ENCODE data around the gene SEMA3D.

The SEMA3D gene

DNA sequence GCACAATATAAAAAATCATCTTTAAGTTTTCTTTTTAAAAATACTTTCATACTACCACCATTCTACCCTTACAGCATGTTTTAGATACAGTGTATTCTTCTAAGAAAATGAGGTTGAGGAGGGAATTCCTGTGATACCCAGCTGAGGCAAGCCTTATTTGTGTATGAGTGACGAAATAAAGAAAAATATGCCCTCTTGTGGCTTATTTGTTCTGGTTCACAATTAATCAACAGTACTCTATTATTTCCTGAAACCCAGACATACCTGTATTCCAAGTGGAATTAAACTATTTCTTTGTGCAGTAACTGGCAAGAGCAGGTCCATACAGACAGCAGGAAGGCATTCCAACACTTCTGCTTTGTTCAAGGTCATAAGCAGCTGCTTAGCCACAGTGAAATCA, 4.5 kb upstream of the SEMA3D start:
- DNase-seq (ENCODE audit: insufficient read length, low spot score) (no peak), FAIRE-seq (no peak)
- TF ChIP-seq POU2F2 (IDR thresholded peaks at IDR 0.05; ENCODE audit: low read depth, low read length) (no peak), PAX5 (IDR thresholded peaks at IDR 0.05; ENCODE audit: insufficient read depth, low read length, severe bottlenecking) (no peak), POLR2AphosphoS5 (IDR thresholded peaks at IDR 0.05; ENCODE audit: low read depth, low read length) (no peak), POLR2A (IDR thresholded peaks at IDR 0.05; ENCODE audit: low read depth, low read length) (no peak), TAF1 (IDR thresholded peaks at IDR 0.05; ENCODE audit: low read depth, low read length) (no peak), SPI1 (IDR thresholded peaks at IDR 0.05; ENCODE audit: low read depth, low read length) (no peak)

DNA sequence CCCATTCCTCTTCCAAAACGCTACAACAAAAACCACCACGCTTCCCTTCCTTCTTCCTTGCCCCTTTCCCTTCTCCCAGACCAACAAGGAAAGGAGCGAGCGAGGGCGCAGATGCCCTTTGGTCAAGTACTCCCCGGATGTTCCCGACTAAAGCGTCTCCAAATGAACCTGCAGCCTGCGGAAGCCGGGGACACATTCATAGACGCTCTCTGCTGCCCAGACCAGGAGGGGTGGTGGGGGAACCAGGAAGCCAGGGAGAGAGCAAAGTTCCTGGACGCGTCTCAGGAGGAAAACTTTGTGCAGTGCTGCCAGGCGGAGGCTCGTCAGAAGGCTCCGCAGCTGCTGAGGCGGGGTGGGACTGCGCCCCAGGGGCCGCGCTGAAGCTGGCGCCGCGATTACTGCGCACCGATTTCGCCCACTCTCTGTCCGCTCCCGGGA, 754 bp downstream of the SEMA3D start:
- TF ChIP-seq SPI1 (IDR thresholded peaks at IDR 0.05; ENCODE audit: low read depth, low read length): no peak
- no peak for TF ChIP-seq POLR2A (IDR thresholded peaks at IDR 0.05; ENCODE audit: low read depth, low read length)
- TF ChIP-seq POLR2AphosphoS5 (IDR thresholded peaks at IDR 0.05; ENCODE audit: low read depth, low read length): no peak
- no peak for TF ChIP-seq POU2F2 (IDR thresholded peaks at IDR 0.05; ENCODE audit: low read depth, low read length)
- no peak for TF ChIP-seq PAX5 (IDR thresholded peaks at IDR 0.05; ENCODE audit: insufficient read depth, low read length, severe bottlenecking)
- no peak for TF ChIP-seq TAF1 (IDR thresholded peaks at IDR 0.05; ENCODE audit: low read depth, low read length)

DNA sequence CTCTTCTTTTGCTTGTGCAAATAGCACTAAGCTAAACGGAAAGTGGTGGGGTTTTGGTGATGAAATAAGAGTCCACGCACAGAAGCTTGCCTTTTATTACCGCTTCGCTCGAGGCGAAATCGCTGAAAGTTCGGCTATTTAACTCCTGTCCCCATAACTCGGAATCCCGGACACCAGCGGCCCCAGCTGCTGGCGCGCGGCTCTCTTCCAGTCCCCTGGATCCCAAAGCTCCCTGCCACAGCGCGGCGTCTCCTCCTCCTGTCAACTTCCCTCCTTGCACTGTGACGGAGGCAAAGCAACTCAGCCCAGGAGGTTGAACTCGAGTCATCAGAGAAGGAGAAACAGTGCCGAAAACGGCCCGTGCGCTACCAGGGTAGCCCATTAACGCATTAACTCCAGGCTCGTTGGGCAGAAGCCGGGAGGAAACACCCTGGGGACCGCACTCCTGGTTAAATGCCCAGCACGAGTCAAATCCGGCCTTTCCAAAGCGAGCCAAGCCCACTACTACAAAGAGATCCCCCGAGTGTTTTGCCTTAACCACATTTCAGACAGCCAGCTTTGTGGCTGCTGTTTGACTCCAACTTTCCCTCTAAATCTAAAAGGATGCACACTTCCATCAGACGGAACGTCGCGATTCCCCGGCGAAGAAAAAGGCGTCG, 1.3 kb downstream of the SEMA3D start:
- TF ChIP-seq PAX5 (IDR thresholded peaks at IDR 0.05; ENCODE audit: insufficient read depth, low read length, severe bottlenecking) (no peak), SPI1 (IDR thresholded peaks at IDR 0.05; ENCODE audit: low read depth, low read length) (no peak), POLR2A (IDR thresholded peaks at IDR 0.05; ENCODE audit: low read depth, low read length) (no peak), POU2F2 (IDR thresholded peaks at IDR 0.05; ENCODE audit: low read depth, low read length) (no peak)

More for the DNA sequence above, 754 bp downstream of the SEMA3D start:
- no peak for FAIRE-seq
- no peak for DNase-seq (ENCODE audit: insufficient read length, low spot score)

DNA sequence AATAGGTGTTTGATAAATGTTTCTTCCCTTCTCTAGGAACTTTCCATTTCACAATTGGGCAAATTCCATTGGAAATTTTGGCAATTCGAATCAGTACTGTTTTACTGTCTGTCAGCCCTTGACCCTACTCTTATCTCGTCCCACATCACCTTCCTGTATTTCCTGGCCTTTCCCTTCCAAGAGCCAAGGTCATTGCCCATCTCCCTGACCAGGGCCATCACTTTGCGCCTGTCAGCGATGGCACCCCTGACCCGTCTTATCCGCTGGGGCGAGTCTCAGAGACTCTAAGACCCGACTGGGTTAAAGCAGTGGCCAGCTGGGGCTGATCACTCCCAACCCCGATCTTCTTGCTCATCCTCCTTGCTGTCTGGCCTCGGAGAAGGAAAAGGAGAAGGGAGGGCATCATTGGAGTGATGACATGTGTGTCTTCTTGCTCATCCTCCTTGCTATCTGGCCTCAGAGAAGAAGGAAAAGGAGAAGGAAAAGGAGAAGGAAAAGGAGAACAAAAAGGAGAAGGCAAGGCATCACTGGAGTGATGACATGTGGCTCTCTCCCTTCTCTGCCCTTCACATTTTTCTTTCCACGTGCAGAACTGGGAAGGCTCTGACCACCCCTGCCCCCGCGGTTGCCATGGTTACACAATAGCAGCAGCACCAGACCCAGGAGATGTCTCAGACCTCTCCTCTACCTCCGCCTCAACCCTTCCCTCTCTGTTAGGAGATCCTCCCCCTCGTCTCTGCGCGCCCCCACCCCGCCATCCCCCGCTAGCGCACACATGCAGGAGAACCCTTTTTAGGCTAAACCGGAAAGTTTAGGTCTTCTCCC, 2.0 kb downstream of the SEMA3D start:
- TF ChIP-seq TAF1 (IDR thresholded peaks at IDR 0.05; ENCODE audit: low read depth, low read length): no peak
- no peak for TF ChIP-seq SPI1 (IDR thresholded peaks at IDR 0.05; ENCODE audit: low read depth, low read length)
- TF ChIP-seq POLR2A (IDR thresholded peaks at IDR 0.05; ENCODE audit: low read depth, low read length): no peak
- TF ChIP-seq PAX5 (IDR thresholded peaks at IDR 0.05; ENCODE audit: insufficient read depth, low read length, severe bottlenecking): no peak
- no peak for TF ChIP-seq POLR2AphosphoS5 (IDR thresholded peaks at IDR 0.05; ENCODE audit: low read depth, low read length)
- no peak for TF ChIP-seq POU2F2 (IDR thresholded peaks at IDR 0.05; ENCODE audit: low read depth, low read length)
- FAIRE-seq: no peak

More for the DNA sequence above, 1.3 kb downstream of the SEMA3D start:
- DNase-seq (ENCODE audit: insufficient read length, low spot score): no peak
- FAIRE-seq: no peak

DNA sequence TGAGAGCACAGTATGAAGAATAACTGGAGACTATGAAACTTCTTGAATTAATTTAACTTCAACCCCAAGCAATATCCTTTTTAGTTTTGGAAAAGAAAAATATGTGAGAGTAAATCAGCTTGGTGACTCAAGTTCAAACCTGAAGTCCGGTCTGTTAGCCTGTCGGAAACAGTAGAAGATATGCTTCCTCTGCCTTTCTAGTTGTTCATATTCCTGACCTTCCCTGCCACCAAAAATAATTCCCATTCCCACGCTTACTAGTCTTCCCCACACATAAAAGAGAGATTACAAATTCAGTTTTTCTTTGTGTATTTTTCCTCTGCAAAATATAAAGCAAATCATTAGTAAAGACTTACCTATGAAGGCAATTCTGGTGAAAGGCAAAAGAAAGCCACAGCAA, 3.6 kb downstream of the SEMA3D start:
- DNase-seq (ENCODE audit: insufficient read length, low spot score) (no peak), FAIRE-seq (no peak)
- TF ChIP-seq PAX5 (IDR thresholded peaks at IDR 0.05; ENCODE audit: insufficient read depth, low read length, severe bottlenecking) (no peak), POLR2AphosphoS5 (IDR thresholded peaks at IDR 0.05; ENCODE audit: low read depth, low read length) (no peak), SPI1 (IDR thresholded peaks at IDR 0.05; ENCODE audit: low read depth, low read length) (no peak), POLR2A (IDR thresholded peaks at IDR 0.05; ENCODE audit: low read depth, low read length) (no peak), TAF1 (IDR thresholded peaks at IDR 0.05; ENCODE audit: low read depth, low read length) (no peak), POU2F2 (IDR thresholded peaks at IDR 0.05; ENCODE audit: low read depth, low read length) (no peak)

More for the DNA sequence above, 2.0 kb downstream of the SEMA3D start:
- no peak for DNase-seq (ENCODE audit: insufficient read length, low spot score)

DNA sequence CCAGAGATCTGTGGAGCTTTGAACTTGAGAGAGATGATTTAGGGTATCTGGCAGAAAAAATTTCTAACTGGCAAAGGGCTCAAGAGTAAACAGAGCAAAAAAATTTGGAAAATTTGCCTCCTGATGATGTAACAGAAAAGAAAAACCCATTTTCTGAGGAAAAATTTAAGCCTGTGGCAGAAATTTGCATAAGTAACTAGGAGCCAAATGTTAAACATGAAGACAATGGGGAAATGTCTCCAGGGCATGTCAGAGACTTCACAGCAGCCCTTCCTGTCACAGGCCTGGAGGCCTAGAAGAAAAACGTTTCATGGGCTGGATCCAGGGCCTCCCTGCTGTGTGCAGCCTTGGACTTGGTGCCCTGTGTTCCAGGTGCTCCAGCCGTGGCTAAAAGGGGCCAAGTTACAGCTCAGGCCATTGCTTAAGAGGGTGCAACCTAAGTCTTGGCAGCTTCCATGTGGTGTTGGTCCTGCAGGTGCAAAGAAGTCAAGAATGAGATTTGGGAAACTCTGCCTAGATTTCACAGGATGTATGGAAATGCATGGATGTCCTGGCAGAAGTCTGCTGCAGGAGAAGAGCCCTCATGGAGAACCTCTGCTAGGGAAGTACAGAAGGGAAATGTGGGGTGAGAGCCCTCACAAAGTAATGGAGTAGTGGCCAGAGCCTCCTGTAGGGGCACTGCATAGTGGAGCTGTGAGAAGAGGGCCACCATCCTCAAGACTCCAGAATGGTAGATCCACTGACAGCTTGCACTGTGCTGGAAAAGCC, 8.1 kb downstream of the SEMA3D start:
- TF ChIP-seq POLR2AphosphoS5 (IDR thresholded peaks at IDR 0.05; ENCODE audit: low read depth, low read length) (no peak), TAF1 (IDR thresholded peaks at IDR 0.05; ENCODE audit: low read depth, low read length) (no peak), POLR2A (IDR thresholded peaks at IDR 0.05; ENCODE audit: low read depth, low read length) (no peak)
- DNase-seq (ENCODE audit: insufficient read length, low spot score) (no peak), FAIRE-seq (no peak)

DNA sequence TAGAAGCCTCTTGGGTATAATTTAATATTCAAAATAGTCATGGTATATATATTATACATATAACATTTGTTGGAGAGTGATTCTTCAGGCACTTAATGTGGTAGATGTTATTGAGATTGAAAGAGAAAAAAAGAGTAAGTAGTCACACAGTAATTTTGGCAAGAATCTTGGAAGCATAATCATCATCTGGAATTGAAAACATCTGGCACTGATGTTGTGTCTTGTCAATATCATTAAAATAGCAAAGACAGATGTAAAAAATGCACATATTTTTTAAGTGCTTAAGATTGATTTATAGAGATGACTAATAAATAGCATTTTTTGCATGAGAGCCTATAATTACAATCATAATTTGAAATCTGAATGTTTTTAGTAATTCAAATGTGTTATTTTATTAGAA, 9.5 kb downstream of the SEMA3D start:
- TF ChIP-seq POLR2A (IDR thresholded peaks at IDR 0.05; ENCODE audit: low read depth, low read length): no peak
- no peak for TF ChIP-seq TAF1 (IDR thresholded peaks at IDR 0.05; ENCODE audit: low read depth, low read length)
- no peak for TF ChIP-seq SPI1 (IDR thresholded peaks at IDR 0.05; ENCODE audit: low read depth, low read length)
- TF ChIP-seq POLR2AphosphoS5 (IDR thresholded peaks at IDR 0.05; ENCODE audit: low read depth, low read length): no peak
- TF ChIP-seq PAX5 (IDR thresholded peaks at IDR 0.05; ENCODE audit: insufficient read depth, low read length, severe bottlenecking): no peak
- TF ChIP-seq POU2F2 (IDR thresholded peaks at IDR 0.05; ENCODE audit: low read depth, low read length): no peak
- DNase-seq (ENCODE audit: insufficient read length, low spot score): no peak
- FAIRE-seq: no peak

DNA sequence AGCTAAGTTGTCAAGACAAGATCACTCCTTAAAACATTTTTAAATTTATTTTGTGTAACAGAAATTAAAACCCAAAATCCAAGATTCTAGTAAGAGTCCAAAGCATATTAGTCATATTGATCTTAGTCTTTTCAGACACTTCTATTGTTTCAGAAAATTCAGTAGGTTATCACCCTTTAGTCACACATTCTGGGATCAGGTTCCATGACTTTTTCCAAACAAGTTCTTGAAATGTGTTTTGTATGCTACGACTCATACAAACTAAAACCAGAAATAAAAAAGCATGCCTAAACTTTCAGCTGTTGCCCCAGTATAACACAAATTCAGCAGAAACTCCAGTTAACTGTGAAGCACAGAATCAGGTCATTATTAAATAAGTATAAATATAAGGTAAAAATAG, 10.7 kb downstream of the SEMA3D start:
- DNase-seq (ENCODE audit: insufficient read length, low spot score): no peak
- TF ChIP-seq POLR2A (IDR thresholded peaks at IDR 0.05; ENCODE audit: low read depth, low read length): no peak
- TF ChIP-seq POLR2AphosphoS5 (IDR thresholded peaks at IDR 0.05; ENCODE audit: low read depth, low read length): no peak
- TF ChIP-seq SPI1 (IDR thresholded peaks at IDR 0.05; ENCODE audit: low read depth, low read length): no peak
- no peak for TF ChIP-seq POU2F2 (IDR thresholded peaks at IDR 0.05; ENCODE audit: low read depth, low read length)
- TF ChIP-seq TAF1 (IDR thresholded peaks at IDR 0.05; ENCODE audit: low read depth, low read length): no peak
- no peak for TF ChIP-seq PAX5 (IDR thresholded peaks at IDR 0.05; ENCODE audit: insufficient read depth, low read length, severe bottlenecking)
- FAIRE-seq: no peak

DNA sequence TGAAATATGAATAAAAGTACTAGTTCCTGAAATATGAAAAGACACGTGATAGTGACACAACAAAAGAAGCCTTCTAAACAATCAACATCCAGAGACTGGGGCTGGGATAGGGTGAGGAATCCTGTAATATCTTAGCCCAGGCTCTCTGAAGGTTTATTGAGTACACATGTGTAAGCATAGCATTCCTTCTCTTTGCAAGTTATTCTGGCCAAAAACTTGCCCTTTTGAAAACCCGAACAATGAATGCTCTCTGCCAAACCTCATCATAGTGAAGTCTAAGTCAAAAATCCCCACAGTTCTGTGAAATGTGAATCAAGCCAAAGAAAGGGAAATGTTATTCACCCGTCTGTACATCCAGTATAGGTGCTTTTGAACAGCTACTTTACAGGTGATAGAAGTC, 11.6 kb downstream of the SEMA3D start:
- DNase-seq (ENCODE audit: insufficient read length, low spot score) (no peak), FAIRE-seq (no peak)
- TF ChIP-seq SPI1 (IDR thresholded peaks at IDR 0.05; ENCODE audit: low read depth, low read length) (no peak), TAF1 (IDR thresholded peaks at IDR 0.05; ENCODE audit: low read depth, low read length) (no peak), POLR2AphosphoS5 (IDR thresholded peaks at IDR 0.05; ENCODE audit: low read depth, low read length) (no peak), POLR2A (IDR thresholded peaks at IDR 0.05; ENCODE audit: low read depth, low read length) (no peak), POU2F2 (IDR thresholded peaks at IDR 0.05; ENCODE audit: low read depth, low read length) (no peak), PAX5 (IDR thresholded peaks at IDR 0.05; ENCODE audit: insufficient read depth, low read length, severe bottlenecking) (no peak)

Data from GM12891 (cell line).